IPS-20b (cell line): Measurements from ENCODE around the gene IQUB.
"Not testable (repeated sequence)": the region's sequence is repeated elsewhere in the genome, so short reads cannot be mapped to it uniquely, and the experiment has no call there.

Source experiments
- H3K27ac ChIP-seq: one replicate; pipeline ENCODE4 v1.5.1; 2013; ENCODE audit warnings: low read length
- H3K27me3 ChIP-seq: 2 replicates; pipeline ENCODE4 v1.6.1; 2013; ENCODE audit warnings: mild to moderate bottlenecking, low read length, inconsistent platforms; ENCODE audit not compliant: insufficient read depth
- H3K36me3 ChIP-seq: 2 replicates; pipeline ENCODE4 v1.6.1; 2013; ENCODE audit warnings: low read depth, mild to moderate bottlenecking, inconsistent platforms, low read length, moderate library complexity; ENCODE audit not compliant: insufficient read depth
- H3K4me1 ChIP-seq: 2 replicates; pipeline ENCODE4 v1.6.1; 2013; ENCODE audit warnings: mild to moderate bottlenecking, control low read depth, inconsistent platforms, low read length, moderate library complexity; ENCODE audit not compliant: insufficient read depth
- H3K4me3 ChIP-seq: 2 replicates; pipeline ENCODE4 v1.5.1; 2013; ENCODE audit warnings: mild to moderate bottlenecking, low read length, inconsistent platforms
- H3K9ac ChIP-seq: 2 replicates; pipeline ENCODE4 v1.6.1; 2013; ENCODE audit warnings: low read depth, mild to moderate bottlenecking, inconsistent platforms, low read length, moderate library complexity
- H3K9me3 ChIP-seq: 2 replicates; pipeline ENCODE4 v1.6.1; 2013; ENCODE audit warnings: mild to moderate bottlenecking, low read depth, low read length, inconsistent platforms; ENCODE audit not compliant: insufficient read depth

IQUB gene

DNA sequence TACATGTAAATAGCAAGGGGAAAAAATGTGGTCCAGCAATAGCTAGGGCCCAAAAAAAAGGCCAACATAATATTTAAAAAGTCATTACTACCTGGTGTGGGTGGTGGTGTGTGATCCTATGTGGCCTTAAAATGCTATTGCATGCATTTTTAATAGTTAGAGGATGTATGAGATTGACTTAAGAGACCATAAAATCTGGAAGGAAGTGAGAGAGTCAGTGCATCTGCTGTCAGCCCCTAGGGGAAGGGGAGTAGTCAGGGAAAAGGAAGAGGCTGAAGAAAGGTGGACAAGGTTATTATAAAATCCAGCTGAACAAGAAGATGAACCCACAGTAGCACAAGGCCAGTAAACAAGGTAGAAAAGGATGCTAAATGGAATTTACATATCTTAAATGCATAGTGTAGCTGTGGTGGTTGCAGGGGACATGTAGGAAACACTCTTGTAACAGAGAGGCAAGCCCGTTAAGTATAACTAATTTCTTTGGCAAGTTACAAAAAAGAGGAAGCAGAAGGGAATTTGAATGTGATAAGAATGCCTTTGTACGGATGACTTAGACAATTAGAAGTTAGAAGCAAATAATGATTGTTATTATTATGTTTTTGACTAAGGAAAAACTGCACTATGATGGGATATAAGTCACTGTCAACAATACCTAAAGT, 35.1 kb upstream of the IQUB start:
- H3K4me3 ChIP-seq, result no peak overlapping the region
- peaks cover 8% of the 10 kb centered on the region for H3K4me1 ChIP-seq
- H3K9ac ChIP-seq, result no peak overlapping the region
- H3K9me3 ChIP-seq, result no peaks in the 10 kb centered on the region
- H3K27me3 ChIP-seq, result no peaks in the 10 kb centered on the region
- H3K36me3 ChIP-seq, result no peaks in the 10 kb centered on the region
- H3K27ac ChIP-seq, result no peak overlapping the region

DNA sequence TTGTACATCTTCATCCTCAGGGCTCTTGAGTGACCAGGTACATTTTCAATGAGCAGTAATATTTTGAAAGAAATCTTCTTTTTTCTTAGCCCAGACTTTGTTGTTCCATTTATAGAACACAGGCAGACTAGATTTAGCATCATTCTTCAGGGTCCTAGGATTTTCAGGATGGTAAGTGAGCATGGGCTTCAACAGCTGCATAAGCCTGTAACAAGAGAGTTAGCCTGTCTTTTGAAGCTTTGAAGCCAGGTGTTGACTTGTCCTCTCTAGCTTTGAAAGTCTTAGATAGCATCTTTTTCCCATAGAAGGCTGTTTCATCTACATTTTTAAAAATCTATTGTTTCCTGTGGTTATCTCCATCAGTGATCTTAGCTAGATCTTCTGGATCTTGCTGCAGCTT, 27.7 kb upstream of the IQUB start:
- no peaks in the 10 kb centered on the region for H3K27me3 ChIP-seq
- H3K4me3 ChIP-seq, result no peak overlapping the region
- peaks cover 3% of the 10 kb centered on the region; the same call in 1 of the 2 replicates for H3K4me1 ChIP-seq
- no peak overlapping the region for H3K9ac ChIP-seq
- H3K27ac ChIP-seq, result no peak overlapping the region
- H3K36me3 ChIP-seq, result no peaks in the 10 kb centered on the region
- H3K9me3 ChIP-seq, result no peaks in the 10 kb centered on the region

DNA sequence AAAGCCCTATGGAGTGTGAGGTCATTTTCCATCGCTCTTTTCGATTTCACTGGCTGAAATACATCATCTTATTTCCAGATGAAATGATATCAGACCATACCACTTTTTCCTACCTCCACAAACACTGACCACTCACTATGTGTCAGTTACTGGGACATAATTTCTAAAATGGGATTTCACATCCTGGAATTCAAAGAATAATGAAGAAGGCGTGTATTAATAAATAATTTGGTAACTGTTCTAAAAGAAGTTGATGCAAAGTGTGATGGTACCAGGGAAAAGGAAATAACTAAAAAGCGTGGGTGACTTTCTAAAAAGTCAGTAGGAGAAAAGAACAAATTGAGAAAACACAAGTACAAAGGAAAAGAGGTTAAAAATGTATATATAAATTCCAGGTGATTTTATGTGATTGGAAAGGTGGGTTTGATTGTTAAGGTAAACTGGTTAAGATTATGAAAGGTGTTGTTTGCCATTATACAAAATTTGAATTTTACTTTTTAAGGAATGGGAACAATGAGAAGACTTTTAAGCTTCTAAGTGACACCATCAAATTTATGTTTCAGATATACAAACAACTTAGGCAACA, 24.0 kb upstream of the IQUB start:
- no peaks in the 10 kb centered on the region for H3K9me3 ChIP-seq
- no peaks in the 10 kb centered on the region for H3K27me3 ChIP-seq
- peak overlapping the region; percentile 94 for H3K4me3 ChIP-seq
- H3K4me1 ChIP-seq, result peaks cover 6% of the 10 kb centered on the region; the same call in 1 of the 2 replicates
- H3K9ac ChIP-seq, result peak overlapping the region; percentile 57; the same call in 1 of the 2 replicates
- no peak overlapping the region for H3K27ac ChIP-seq
- peaks cover 16% of the 10 kb centered on the region for H3K36me3 ChIP-seq

DNA sequence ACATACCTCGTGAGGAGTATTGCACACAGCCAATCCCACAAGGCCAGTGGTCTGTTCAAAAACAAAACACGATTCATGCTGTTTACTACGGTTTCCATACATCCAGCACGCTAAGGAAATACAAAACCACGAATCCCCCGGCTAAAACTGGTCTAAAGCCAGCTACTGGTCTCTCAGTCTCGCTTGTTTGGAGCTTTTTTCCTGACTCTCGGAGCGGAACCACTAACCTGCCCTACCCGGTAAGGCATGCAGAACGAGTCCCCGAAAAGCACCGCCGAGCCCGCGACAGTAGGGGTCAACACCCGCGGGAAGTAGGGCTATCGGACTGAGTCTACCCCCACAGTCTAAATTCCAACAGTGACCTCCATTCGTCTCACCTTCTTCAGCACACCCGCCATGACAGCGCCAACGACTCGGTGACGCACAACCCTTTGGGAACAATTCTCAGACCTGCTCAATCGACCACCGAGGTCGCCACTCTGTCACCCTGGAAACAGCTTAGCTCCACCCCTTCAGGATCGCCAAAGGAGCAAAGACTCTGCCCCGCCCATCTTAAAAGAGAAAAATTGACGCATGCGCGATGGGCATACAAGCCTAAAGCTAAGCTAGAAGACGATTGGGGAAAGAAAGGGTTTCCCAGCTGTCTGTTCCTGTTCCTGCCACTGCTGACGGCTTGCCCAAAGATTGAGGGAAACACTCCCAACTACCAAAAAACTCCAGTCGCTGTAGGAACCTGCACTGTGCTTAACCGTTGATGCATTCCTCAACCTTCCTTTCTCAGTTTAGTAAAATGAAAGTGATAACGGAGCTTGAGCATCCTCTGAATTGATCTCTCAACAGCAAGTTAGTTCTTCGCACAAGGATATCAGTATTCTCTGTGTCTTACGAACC, 23.2 kb upstream of the IQUB start, which contains the start of gene NDUFA5:
TSS of gene NDUFA5 (minus strand) at position 421 of the 891 bp plus-strand sequence. CDS start at position 398, 23 bp downstream.
- H3K9me3 ChIP-seq, result no peaks in the 10 kb centered on the region
- H3K4me3 ChIP-seq, result peak within 1 kb of the TSS; percentile 94
- H3K27me3 ChIP-seq, result no peaks in the 10 kb centered on the region
- H3K27ac ChIP-seq, result peak within 1 kb of the TSS; percentile 50
- H3K36me3 ChIP-seq, result peaks cover 23% of the 10 kb centered on the region
- peaks cover 6% of the 10 kb centered on the region; the same call in 1 of the 2 replicates for H3K4me1 ChIP-seq
- H3K9ac ChIP-seq, result peak within 1 kb of the TSS; percentile 93

DNA sequence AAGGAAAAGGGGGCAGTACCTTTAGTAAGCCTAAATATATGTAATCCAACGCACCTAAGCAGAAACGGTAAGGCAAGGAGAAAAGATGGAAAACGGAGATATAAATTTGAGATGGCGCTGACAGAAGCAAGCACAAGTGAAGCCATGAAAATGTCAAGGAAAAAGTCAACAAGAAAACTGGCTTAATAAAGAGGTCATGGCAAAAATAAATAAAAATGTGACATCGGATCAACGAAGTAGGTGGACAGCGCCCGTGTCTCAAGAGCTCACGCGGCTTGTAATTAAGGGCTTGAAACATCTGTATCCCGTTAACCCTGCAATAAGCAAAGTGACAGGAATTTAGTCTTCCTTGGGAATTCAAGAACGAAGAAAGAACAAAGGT, 22.6 kb upstream of the IQUB start:
- Histone ChIP-seq H3K4me1 (peaks cover 6% of the 10 kb centered on the region; the same call in 1 of the 2 replicates), H3K4me3 (peak overlapping the region; percentile 94), H3K9ac (peak overlapping the region; percentile 93; the same call in 1 of the 2 replicates), H3K27me3 (no peaks in the 10 kb centered on the region), H3K27ac (peak overlapping the region; percentile 50), H3K36me3 (peaks cover 24% of the 10 kb centered on the region), H3K9me3 (no peaks in the 10 kb centered on the region)

DNA sequence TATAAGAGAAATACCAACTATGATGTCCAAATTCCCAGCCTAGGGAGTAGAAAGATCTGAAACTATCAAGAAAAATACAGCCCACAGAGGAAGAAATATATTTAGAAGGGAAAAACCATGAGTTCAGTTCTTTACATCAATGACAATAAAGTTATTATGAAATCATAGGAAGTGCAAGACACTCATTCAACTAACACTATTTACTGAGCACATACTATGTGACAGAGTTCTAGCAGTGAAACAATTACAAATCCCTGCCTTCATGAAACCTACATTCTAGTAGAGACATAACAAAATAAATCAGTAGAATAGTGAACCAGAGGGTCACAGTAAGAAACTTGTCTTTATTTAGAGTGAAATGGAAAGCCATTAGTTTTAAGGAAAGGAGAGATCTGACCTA, 21.1 kb upstream of the IQUB start:
- Histone ChIP-seq H3K4me3 (no peak overlapping the region), H3K4me1 (peaks cover 6% of the 10 kb centered on the region; the same call in 1 of the 2 replicates), H3K27me3 (no peaks in the 10 kb centered on the region), H3K9me3 (no peaks in the 10 kb centered on the region), H3K36me3 (peaks cover 24% of the 10 kb centered on the region), H3K27ac (no peak overlapping the region), H3K9ac (no peak overlapping the region)

DNA sequence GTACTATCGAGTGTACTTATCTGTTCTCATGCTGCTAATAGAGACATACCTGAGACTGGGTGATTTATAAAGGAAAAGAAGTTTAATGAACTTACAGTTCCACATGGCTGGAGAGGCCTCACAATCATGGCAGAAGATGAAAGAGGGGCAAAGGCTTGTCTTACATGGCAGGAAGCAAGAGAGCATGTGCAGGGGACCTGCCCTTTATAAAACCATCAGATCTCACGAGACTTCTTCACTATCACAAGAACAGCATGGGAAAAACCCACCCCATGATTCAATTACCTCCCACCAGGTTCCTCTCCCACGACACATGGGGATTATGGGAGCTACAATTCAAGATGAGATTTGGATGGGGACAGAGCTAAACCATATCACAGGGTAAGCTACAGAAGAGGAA, 18.8 kb upstream of the IQUB start:
- peaks cover 46% of the 10 kb centered on the region for H3K36me3 ChIP-seq
- H3K9me3 ChIP-seq, result no peaks in the 10 kb centered on the region
- H3K27me3 ChIP-seq, result no peaks in the 10 kb centered on the region
- H3K4me1 ChIP-seq, result peaks cover 3% of the 10 kb centered on the region; the same call in 1 of the 2 replicates
- H3K4me3 ChIP-seq, result no peak overlapping the region
- no peak overlapping the region for H3K27ac ChIP-seq
- no peak overlapping the region for H3K9ac ChIP-seq

DNA sequence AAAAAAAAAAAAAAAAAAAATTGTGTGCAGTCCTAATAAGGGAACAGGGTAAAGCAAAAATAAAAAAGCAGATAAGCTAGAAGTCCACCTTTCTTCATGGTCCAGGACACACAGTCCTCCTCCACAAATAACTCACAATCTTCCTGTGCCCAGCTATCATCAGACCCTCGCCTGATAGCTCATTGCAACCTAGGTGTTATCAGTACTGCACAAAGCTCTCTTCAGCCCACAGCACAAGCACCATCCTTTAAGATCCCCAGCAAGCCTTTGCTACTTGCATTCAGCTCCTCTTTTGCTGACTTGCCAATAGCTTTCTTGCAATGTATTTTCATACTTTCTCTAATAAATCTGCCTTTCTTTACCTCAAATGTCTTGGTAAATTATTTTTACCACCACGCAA, 18.2 kb upstream of the IQUB start:
- H3K4me1 ChIP-seq, result peaks cover 2% of the 10 kb centered on the region; the same call in 1 of the 2 replicates

DNA sequence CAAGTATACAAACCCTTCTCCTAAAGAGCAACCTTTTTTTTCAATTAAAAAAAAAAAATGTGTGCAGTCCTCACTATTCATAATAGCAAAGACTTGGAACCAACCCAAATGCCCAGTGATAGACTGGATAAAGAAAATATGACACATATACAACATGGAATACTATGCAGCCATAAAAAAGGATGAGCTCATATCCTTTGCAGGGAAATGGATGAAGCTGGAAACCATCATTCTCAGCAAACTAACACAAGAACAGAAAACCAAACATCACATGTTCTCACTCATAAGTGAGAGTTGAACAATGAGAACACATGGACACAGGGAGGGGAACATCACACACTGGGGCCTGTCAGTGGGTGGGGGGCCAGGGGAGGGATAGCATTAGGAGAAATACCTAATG, 17.7 kb upstream of the IQUB start:
- not testable (repeated sequence) for H3K27ac ChIP-seq, H3K9me3 ChIP-seq, H3K4me1 ChIP-seq, H3K4me3 ChIP-seq, H3K27me3 ChIP-seq, H3K9ac ChIP-seq
- peaks cover 56% of the 10 kb centered on the region for H3K36me3 ChIP-seq

More for the DNA sequence above, 18.2 kb upstream of the IQUB start:
- Histone ChIP-seq H3K36me3 (peaks cover 51% of the 10 kb centered on the region), H3K9ac (no peak overlapping the region), H3K9me3 (no peaks in the 10 kb centered on the region), H3K4me3 (no peak overlapping the region), H3K27me3 (no peaks in the 10 kb centered on the region), H3K27ac (no peak overlapping the region)

DNA sequence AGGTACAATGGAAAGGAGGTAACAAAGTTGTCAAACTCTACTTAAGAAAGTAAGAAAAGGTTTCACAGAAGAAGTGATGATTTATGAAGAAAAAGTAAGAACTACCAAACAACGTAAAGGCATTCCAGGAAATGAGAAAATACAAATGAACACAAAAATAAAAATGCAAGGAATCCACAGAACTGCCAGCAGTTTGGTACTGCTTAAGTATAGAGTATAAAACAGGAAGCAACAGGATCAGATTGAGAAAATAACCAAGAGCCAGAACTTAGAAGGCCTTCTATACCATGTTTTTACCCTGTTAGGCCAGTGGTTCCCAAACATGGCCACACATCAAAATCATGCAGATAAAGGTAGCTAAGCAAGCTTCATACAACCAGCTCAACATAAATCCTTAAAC, 14.0 kb upstream of the IQUB start:
- no peak overlapping the region for H3K4me3 ChIP-seq

DNA sequence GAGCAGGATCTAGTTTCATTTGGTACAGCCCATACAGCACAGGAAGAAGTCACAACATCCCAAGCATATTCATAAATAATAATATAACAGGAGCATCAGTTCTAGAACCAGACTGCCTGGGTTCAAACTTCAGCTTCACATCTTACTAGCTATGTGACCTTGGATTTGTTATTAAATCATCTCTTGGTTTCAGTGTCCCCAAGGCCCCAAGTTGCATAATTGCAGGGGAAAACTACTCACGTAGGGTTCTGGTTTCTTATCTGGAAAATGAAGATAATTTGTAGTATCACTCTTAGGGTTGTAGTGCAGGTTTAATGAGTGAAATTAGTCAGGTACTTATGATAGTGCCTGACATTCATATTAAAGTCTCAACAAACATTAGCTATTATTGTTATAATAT, 5.5 kb upstream of the IQUB start:
- H3K4me3 ChIP-seq, result no peak overlapping the region
- no peaks in the 10 kb centered on the region for H3K9me3 ChIP-seq
- H3K27ac ChIP-seq, result no peak overlapping the region
- H3K9ac ChIP-seq, result no peak overlapping the region
- H3K27me3 ChIP-seq, result no peaks in the 10 kb centered on the region
- no peaks in the 10 kb centered on the region for H3K4me1 ChIP-seq
- peaks cover 12% of the 10 kb centered on the region; the same call in 1 of the 2 replicates for H3K36me3 ChIP-seq

More for the DNA sequence above, 14.0 kb upstream of the IQUB start:
- Histone ChIP-seq H3K9ac (no peak overlapping the region), H3K4me1 (no peaks in the 10 kb centered on the region), H3K27me3 (no peaks in the 10 kb centered on the region), H3K36me3 (peaks cover 57% of the 10 kb centered on the region), H3K27ac (no peak overlapping the region), H3K9me3 (no peaks in the 10 kb centered on the region)
